Measurements from ENCODE around the gene WNT2B.

The WNT2B gene

GRCh38 chr1:112522621-112523020 lies 13.9 kb downstream of the WNT2B start:
- no peak overlapping the region for H3K9ac ChIP-seq (ENCODE audit: low read depth in 1 of 2, low read length in 2 of 2)
- no peaks in the 10 kb centered on the region for H3K4me1 ChIP-seq (ENCODE audit: control insufficient read depth in 1 of 2, insufficient read depth in 2 of 2, low read length in 2 of 2)
- H3K4me3 ChIP-seq (ENCODE audit: low read depth in 1 of 2, low read length in 2 of 2), result no peak overlapping the region
- H3K27me3 ChIP-seq (ENCODE audit: control insufficient read depth in 1 of 2, insufficient read depth in 2 of 2, low read length in 2 of 2), result no peaks in the 10 kb centered on the region
- H3K36me3 ChIP-seq (ENCODE audit: control insufficient read depth in 1 of 2, insufficient read depth in 2 of 2, low read length in 2 of 2), result peaks cover 14 to 19% of the 10 kb centered on the region in 2 donors
- H3K27ac ChIP-seq (ENCODE audit: low read depth, low read length), result no peak overlapping the region
- H3K9me3 ChIP-seq (ENCODE audit: control insufficient read depth in 1 of 2, low read length in 2 of 2), result no peaks in the 10 kb centered on the region

- no peak overlapping the region for H3K9ac ChIP-seq (ENCODE audit: low read depth in 1 of 2, low read length in 2 of 2)
- no peak overlapping the region for H3K4me3 ChIP-seq (ENCODE audit: low read depth in 1 of 2, low read length in 2 of 2)
- no peak overlapping the region for H3K27ac ChIP-seq (ENCODE audit: low read depth, low read length)
- H3K27me3 ChIP-seq (ENCODE audit: control insufficient read depth in 1 of 2, insufficient read depth in 2 of 2, low read length in 2 of 2), result no peaks in the 10 kb centered on the region
- peaks cover 16 to 21% of the 10 kb centered on the region in 2 donors for H3K36me3 ChIP-seq (ENCODE audit: control insufficient read depth in 1 of 2, insufficient read depth in 2 of 2, low read length in 2 of 2)
- H3K4me1 ChIP-seq (ENCODE audit: control insufficient read depth in 1 of 2, insufficient read depth in 2 of 2, low read length in 2 of 2), result no peaks in the 10 kb centered on the region
- H3K9me3 ChIP-seq (ENCODE audit: control insufficient read depth in 1 of 2, low read length in 2 of 2), result no peaks in the 10 kb centered on the region
Observed at GRCh38 chr1:112524251-112524650, 15.5 kb downstream of the WNT2B start.

- no peaks in the 10 kb centered on the region for H3K27me3 ChIP-seq (ENCODE audit: control insufficient read depth in 1 of 2, insufficient read depth in 2 of 2, low read length in 2 of 2)
- no peak overlapping the region for H3K27ac ChIP-seq (ENCODE audit: low read depth, low read length)
- H3K4me1 ChIP-seq (ENCODE audit: control insufficient read depth in 1 of 2, insufficient read depth in 2 of 2, low read length in 2 of 2), result no peaks in the 10 kb centered on the region
- no peak overlapping the region for H3K9ac ChIP-seq (ENCODE audit: low read depth in 1 of 2, low read length in 2 of 2)
- H3K4me3 ChIP-seq (ENCODE audit: low read depth in 1 of 2, low read length in 2 of 2), result no peak overlapping the region
- no peaks in the 10 kb centered on the region for H3K9me3 ChIP-seq (ENCODE audit: control insufficient read depth in 1 of 2, low read length in 2 of 2)
- peaks cover 16 to 21% of the 10 kb centered on the region in 2 donors for H3K36me3 ChIP-seq (ENCODE audit: control insufficient read depth in 1 of 2, insufficient read depth in 2 of 2, low read length in 2 of 2)
Observed at GRCh38 chr1:112524986-112525385, 16.2 kb downstream of the WNT2B start.

GRCh38 chr1:112527266-112528010 lies 18.7 kb downstream of the WNT2B start:
- Histone ChIP-seq H3K4me3 (ENCODE audit: low read depth in 1 of 2, low read length in 2 of 2) (no peak overlapping the region), H3K36me3 (ENCODE audit: control insufficient read depth in 1 of 2, insufficient read depth in 2 of 2, low read length in 2 of 2) (peaks cover 16 to 21% of the 10 kb centered on the region in 2 donors), H3K9me3 (ENCODE audit: control insufficient read depth in 1 of 2, low read length in 2 of 2) (no peaks in the 10 kb centered on the region), H3K4me1 (ENCODE audit: control insufficient read depth in 1 of 2, insufficient read depth in 2 of 2, low read length in 2 of 2) (peaks cover 3 to 4% of the 10 kb centered on the region in 2 donors), H3K27me3 (ENCODE audit: control insufficient read depth in 1 of 2, insufficient read depth in 2 of 2, low read length in 2 of 2) (no peaks in the 10 kb centered on the region), H3K9ac (ENCODE audit: low read depth in 1 of 2, low read length in 2 of 2) (no peak overlapping the region), H3K27ac (ENCODE audit: low read depth, low read length) (no peak overlapping the region)

- no peaks in the 10 kb centered on the region for H3K9me3 ChIP-seq (ENCODE audit: control insufficient read depth in 1 of 2, low read length in 2 of 2)
- H3K9ac ChIP-seq (ENCODE audit: low read depth in 1 of 2, low read length in 2 of 2), result no peak overlapping the region
- H3K27ac ChIP-seq (ENCODE audit: low read depth, low read length), result no peak overlapping the region
- H3K4me1 ChIP-seq (ENCODE audit: control insufficient read depth in 1 of 2, insufficient read depth in 2 of 2, low read length in 2 of 2), result peaks cover 7 to 10% of the 10 kb centered on the region in 2 donors
- peaks cover 16 to 21% of the 10 kb centered on the region in 2 donors for H3K36me3 ChIP-seq (ENCODE audit: control insufficient read depth in 1 of 2, insufficient read depth in 2 of 2, low read length in 2 of 2)
- H3K27me3 ChIP-seq (ENCODE audit: control insufficient read depth in 1 of 2, insufficient read depth in 2 of 2, low read length in 2 of 2), result no peaks in the 10 kb centered on the region
- H3K4me3 ChIP-seq (ENCODE audit: low read depth in 1 of 2, low read length in 2 of 2), result no peak overlapping the region
Observed at GRCh38 chr1:112528076-112528475, 19.3 kb downstream of the WNT2B start.

GRCh38 chr1:112529301-112529700 lies 20.5 kb downstream of the WNT2B start:
- Histone ChIP-seq H3K4me3 (ENCODE audit: low read depth in 1 of 2, low read length in 2 of 2) (no peak overlapping the region), H3K27me3 (ENCODE audit: control insufficient read depth in 1 of 2, insufficient read depth in 2 of 2, low read length in 2 of 2) (no peaks in the 10 kb centered on the region), H3K9me3 (ENCODE audit: control insufficient read depth in 1 of 2, low read length in 2 of 2) (no peaks in the 10 kb centered on the region), H3K36me3 (ENCODE audit: control insufficient read depth in 1 of 2, insufficient read depth in 2 of 2, low read length in 2 of 2) (peaks cover 16 to 18% of the 10 kb centered on the region in 2 donors), H3K9ac (ENCODE audit: low read depth in 1 of 2, low read length in 2 of 2) (no peak overlapping the region), H3K27ac (ENCODE audit: low read depth, low read length) (no peak overlapping the region), H3K4me1 (ENCODE audit: control insufficient read depth in 1 of 2, insufficient read depth in 2 of 2, low read length in 2 of 2) (peaks cover 7 to 10% of the 10 kb centered on the region in 2 donors)

GRCh38 chr1:112530832-112531231 lies 22.1 kb downstream of the WNT2B start:
- Histone ChIP-seq H3K4me1 (ENCODE audit: control insufficient read depth in 1 of 2, insufficient read depth in 2 of 2, low read length in 2 of 2) (peaks cover 7 to 10% of the 10 kb centered on the region in 2 donors), H3K4me3 (ENCODE audit: low read depth in 1 of 2, low read length in 2 of 2) (no peak overlapping the region), H3K27me3 (ENCODE audit: control insufficient read depth in 1 of 2, insufficient read depth in 2 of 2, low read length in 2 of 2) (no peaks in the 10 kb centered on the region), H3K36me3 (ENCODE audit: control insufficient read depth in 1 of 2, insufficient read depth in 2 of 2, low read length in 2 of 2) (peaks cover 6 to 10% of the 10 kb centered on the region in 2 donors), H3K9me3 (ENCODE audit: control insufficient read depth in 1 of 2, low read length in 2 of 2) (no peaks in the 10 kb centered on the region), H3K9ac (ENCODE audit: low read depth in 1 of 2, low read length in 2 of 2) (no peak overlapping the region), H3K27ac (ENCODE audit: low read depth, low read length) (no peak overlapping the region)

- Histone ChIP-seq H3K4me1 (ENCODE audit: control insufficient read depth in 1 of 2, insufficient read depth in 2 of 2, low read length in 2 of 2) (peaks cover 7 to 10% of the 10 kb centered on the region in 2 donors), H3K9me3 (ENCODE audit: control insufficient read depth in 1 of 2, low read length in 2 of 2) (no peaks in the 10 kb centered on the region), H3K4me3 (ENCODE audit: low read depth in 1 of 2, low read length in 2 of 2) (no peak overlapping the region), H3K36me3 (ENCODE audit: control insufficient read depth in 1 of 2, insufficient read depth in 2 of 2, low read length in 2 of 2) (peaks cover 6 to 8% of the 10 kb centered on the region in 2 donors), H3K27ac (ENCODE audit: low read depth, low read length) (no peak overlapping the region), H3K9ac (ENCODE audit: low read depth in 1 of 2, low read length in 2 of 2) (no peak overlapping the region), H3K27me3 (ENCODE audit: control insufficient read depth in 1 of 2, insufficient read depth in 2 of 2, low read length in 2 of 2) (no peaks in the 10 kb centered on the region)
Observed at GRCh38 chr1:112532064-112532463, 23.3 kb downstream of the WNT2B start.

- Histone ChIP-seq H3K27me3 (ENCODE audit: control insufficient read depth in 1 of 2, insufficient read depth in 2 of 2, low read length in 2 of 2) (no peaks in the 10 kb centered on the region), H3K4me3 (ENCODE audit: low read depth in 1 of 2, low read length in 2 of 2) (no peak overlapping the region), H3K27ac (ENCODE audit: low read depth, low read length) (no peak overlapping the region), H3K4me1 (ENCODE audit: control insufficient read depth in 1 of 2, insufficient read depth in 2 of 2, low read length in 2 of 2) (peaks cover 7 to 10% of the 10 kb centered on the region in 2 donors), H3K9me3 (ENCODE audit: control insufficient read depth in 1 of 2, low read length in 2 of 2) (no peaks in the 10 kb centered on the region), H3K9ac (ENCODE audit: low read depth in 1 of 2, low read length in 2 of 2) (no peak overlapping the region), H3K36me3 (ENCODE audit: control insufficient read depth in 1 of 2, insufficient read depth in 2 of 2, low read length in 2 of 2) (no peaks in the 10 kb centered on the region)
Observed at GRCh38 chr1:112533029-112533428, 24.3 kb downstream of the WNT2B start.

GRCh38 chr1:112536561-112536960 lies 27.8 kb downstream of the WNT2B start:
- Histone ChIP-seq H3K9me3 (ENCODE audit: control insufficient read depth in 1 of 2, low read length in 2 of 2) (no peaks in the 10 kb centered on the region), H3K27me3 (ENCODE audit: control insufficient read depth in 1 of 2, insufficient read depth in 2 of 2, low read length in 2 of 2) (no peaks in the 10 kb centered on the region), H3K9ac (ENCODE audit: low read depth in 1 of 2, low read length in 2 of 2) (no peak overlapping the region), H3K4me1 (ENCODE audit: control insufficient read depth in 1 of 2, insufficient read depth in 2 of 2, low read length in 2 of 2) (peaks cover 7 to 10% of the 10 kb centered on the region in 2 donors), H3K4me3 (ENCODE audit: low read depth in 1 of 2, low read length in 2 of 2) (no peak overlapping the region), H3K27ac (ENCODE audit: low read depth, low read length) (no peak overlapping the region), H3K36me3 (ENCODE audit: control insufficient read depth in 1 of 2, insufficient read depth in 2 of 2, low read length in 2 of 2) (peaks cover 7 to 18% of the 10 kb centered on the region in 2 donors)
